H1 (cell line): ENCODE measurements around the gene METRN. TPM values are rescaled to one million over a fixed set of nuclear protein-coding genes. Genes with fewer than 3 reads are reported as not detected.
A peak's percentile ranks its signal among the peaks of the same experiment; 100 is the strongest.

Experiments
- CTCF ChIA-PET: fragments of 300-600 bp; sonication (Branson Sonifier 250); formaldehyde crosslinking; loops from one replicate; lab custom pipeline; 2021; ENCODE audit not compliant: partially characterized antibody; lab: Charles Lee
- POLR2A ChIA-PET: fragments of 300-600 bp; sonication (Branson Sonifier 250); formaldehyde crosslinking; loops from one replicate; lab custom pipeline; 2021; ENCODE audit warnings: inconsistent platforms; ENCODE audit not compliant: partially characterized antibody; lab: Charles Lee
- DNase-seq, 2 experiments: peaks; one replicate each; pipeline versions ENCODE4 v3.0.0 to v3.0.0-alpha.2; 2010 to 2022; ENCODE audit warnings: low spot score in 2 of 2, low read depth in 1 of 2, mixed read lengths in 1 of 2
- FAIRE-seq: peaks from 2 replicates; lab custom pipeline; 2011; peaks lifted over from hg19 to GRCh38; lab: Jason Lieb, UNC
- H2AFZ ChIP-seq: 2 replicates; pipeline ENCODE4 v1.8.1; 2012; ENCODE audit warnings: low read length, inconsistent platforms
- H2AK5ac ChIP-seq: 2 replicates; pipeline ENCODE4 v1.6.1; 2013; ENCODE audit warnings: low read depth, low read length
- H2BK120ac ChIP-seq: replicated peaks from 2 replicates; pipeline ENCODE3; 2013; ENCODE audit warnings: low read depth, low read length, inconsistent platforms
- H2BK12ac ChIP-seq: 2 replicates; pipeline ENCODE4 v1.6.1; 2013; ENCODE audit warnings: low read depth, low read length
- H2BK15ac ChIP-seq: 2 replicates; pipeline ENCODE4 v1.6.1; 2013; ENCODE audit warnings: low read length
- H2BK20ac ChIP-seq: 2 replicates; pipeline ENCODE4 v1.6.1; 2013; ENCODE audit warnings: low read length
- H2BK5ac ChIP-seq: 2 replicates; pipeline ENCODE4 v1.6.1; 2013; ENCODE audit warnings: low read depth, low read length
- H3K14ac ChIP-seq: 2 replicates; pipeline ENCODE4 v1.6.1; 2013; ENCODE audit warnings: inconsistent platforms; ENCODE audit not compliant: insufficient read length
- H3K18ac ChIP-seq: 2 replicates; pipeline ENCODE4 v1.6.1; 2013; ENCODE audit warnings: low read length; ENCODE audit errors: extremely low read depth
- H3K23ac ChIP-seq: 2 replicates; pipeline ENCODE4 v1.6.1; 2013; ENCODE audit warnings: inconsistent platforms; ENCODE audit not compliant: insufficient read length
- H3K23me2 ChIP-seq: 2 replicates; pipeline ENCODE4 v1.6.1; 2013; ENCODE audit warnings: low read depth, low read length
- H3K27ac ChIP-seq: 2 replicates; pipeline ENCODE4 v1.6.1; 2011; ENCODE audit warnings: low read depth, low read length, inconsistent platforms
- H3K27me3 ChIP-seq, 4 experiments: replicated peaks in 1 of 4; 1 replicate in 1 of 4; 2 replicates in 3 of 4; pipeline versions ENCODE4 v1.6.1 to v1.8.1; 2011 to 2013; ENCODE audit warnings: low read length in 3 of 4, mild to moderate bottlenecking in 3 of 4, inconsistent platforms in 2 of 4, mixed read lengths in 2 of 4, moderate library complexity in 1 of 4; ENCODE audit not compliant: control insufficient read depth in 3 of 4, insufficient read depth in 3 of 4; ENCODE audit errors: extremely low read depth in 1 of 4
- H3K36me3 ChIP-seq, 4 experiments: 2 replicates each; pipeline versions ENCODE4 v1.6.1 to v1.8.1; 2011 to 2013; ENCODE audit warnings: mild to moderate bottlenecking in 4 of 4, low read length in 3 of 4, moderate library complexity in 2 of 4, control low read depth in 1 of 4, inconsistent platforms in 1 of 4; ENCODE audit not compliant: insufficient read depth in 4 of 4, control insufficient read depth in 2 of 4
- H3K4ac ChIP-seq: replicated peaks from 2 replicates; pipeline ENCODE3; 2013; ENCODE audit warnings: low read length, low read depth, mixed read lengths, inconsistent platforms; ENCODE audit not compliant: insufficient read length
- H3K4me1 ChIP-seq, 4 experiments: replicated peaks in 1 of 4; 1 replicate in 1 of 4; 2 replicates in 3 of 4; pipeline versions ENCODE4 v1.6.1 to v1.8.1; 2011 to 2013; ENCODE audit warnings: low read length in 3 of 4, inconsistent platforms in 2 of 4, mixed read lengths in 1 of 4; ENCODE audit not compliant: insufficient read depth in 4 of 4, control insufficient read depth in 3 of 4
- H3K4me2 ChIP-seq, 2 experiments: 2 replicates each; pipeline versions ENCODE4 v1.6.1 to v1.8.1; 2011 to 2013; ENCODE audit warnings: low read depth in 2 of 2, low read length in 2 of 2, control low read depth in 1 of 2, inconsistent platforms in 1 of 2, mild to moderate bottlenecking in 1 of 2; ENCODE audit not compliant: insufficient read depth in 1 of 2
- H3K4me3 ChIP-seq, 4 experiments: fragments of 200-600, 300-600 bp in 1 of 4; sonication (generic), shearing (Covaris generic), sonication (Bioruptor Twin) in 1 of 4; 2 replicates each; pipeline versions ENCODE4 v1.5.1 to v1.8.1; 2011 to 2016; ENCODE audit warnings: low read length in 4 of 4, low read depth in 3 of 4, control low read depth in 2 of 4, inconsistent platforms in 2 of 4, mild to moderate bottlenecking in 2 of 4, mixed read lengths in 1 of 4, moderate library complexity in 1 of 4; ENCODE audit not compliant: insufficient read depth in 2 of 4; ENCODE audit errors: extremely low read depth in 1 of 4
- H3K56ac ChIP-seq: replicated peaks from 2 replicates; pipeline ENCODE3; 2013; ENCODE audit warnings: low read depth, mild to moderate bottlenecking, mixed read lengths, low read length, inconsistent platforms; ENCODE audit not compliant: insufficient read length
- H3K79me1 ChIP-seq: 2 replicates; pipeline ENCODE4 v1.6.1; 2013; ENCODE audit warnings: low read depth, low read length, control low read depth
- H3K79me2 ChIP-seq, 2 experiments: 2 replicates each; pipeline versions ENCODE4 v1.6.1 to v1.8.1; 2012 to 2013; ENCODE audit warnings: low read length in 2 of 2, mild to moderate bottlenecking in 2 of 2, inconsistent platforms in 1 of 2; ENCODE audit not compliant: insufficient read depth in 2 of 2, control insufficient read depth in 1 of 2
- H3K9ac ChIP-seq, 4 experiments: replicated peaks in 1 of 4; 1 replicate in 1 of 4; 2 replicates in 3 of 4; pipeline versions ENCODE4 v1.6.1 to v1.8.1; 2011 to 2013; ENCODE audit warnings: low read depth in 3 of 4, low read length in 3 of 4, control low read depth in 2 of 4, mild to moderate bottlenecking in 2 of 4, moderate library complexity in 2 of 4, inconsistent platforms in 1 of 4; ENCODE audit errors: extremely low read depth in 1 of 4
- H3K9me3 ChIP-seq, 2 experiments: 2 replicates each; pipeline versions ENCODE4 v1.6.1 to v1.8.1; 2012 to 2013; ENCODE audit warnings: mild to moderate bottlenecking in 2 of 2, moderate library complexity in 2 of 2, control low read depth in 1 of 2, inconsistent platforms in 1 of 2, low read depth in 1 of 2, low read length in 1 of 2, mixed read lengths in 1 of 2; ENCODE audit not compliant: insufficient read depth in 2 of 2
- H4K20me1 ChIP-seq, 2 experiments: replicated peaks in 1 of 2; 2 replicates each; pipeline versions ENCODE3 to v1.8.1; 2011 to 2013; ENCODE audit warnings: inconsistent platforms in 2 of 2, low read length in 2 of 2, mild to moderate bottlenecking in 1 of 2; ENCODE audit not compliant: insufficient read depth in 2 of 2, control insufficient read depth in 1 of 2
- H4K5ac ChIP-seq: 2 replicates; pipeline ENCODE4 v1.6.1; 2013; ENCODE audit warnings: low read length, low read depth, mixed read lengths, inconsistent platforms; ENCODE audit not compliant: insufficient read length
- H4K8ac ChIP-seq: 2 replicates; pipeline ENCODE4 v1.8.0; 2013; ENCODE audit warnings: mild to moderate bottlenecking, moderate library complexity, low read length, inconsistent platforms; ENCODE audit not compliant: insufficient read depth; ENCODE audit errors: extremely low read depth
- H4K91ac ChIP-seq: replicated peaks from 2 replicates; pipeline ENCODE3; 2013; ENCODE audit warnings: low read length, mixed read lengths, inconsistent platforms; ENCODE audit not compliant: insufficient read length
- SAP30 ChIP-seq: fragments of 300-600 bp; sonication (generic); IDR thresholded peaks from 2 replicates; pipeline ENCODE4 v1.7.1; 2012; ENCODE audit warnings: low read length, moderate library complexity, mild to moderate bottlenecking, inconsistent platforms; ENCODE audit not compliant: insufficient read depth, insufficient replicate concordance
- SP1 ChIP-seq: IDR thresholded peaks from 2 replicates; pipeline ENCODE4 v1.6.1; 2011; ENCODE audit warnings: low read depth, low read length
- TEAD4 ChIP-seq: IDR thresholded peaks from 2 replicates; pipeline ENCODE4 v1.6.1; 2012; ENCODE audit warnings: low read depth, low read length, inconsistent platforms, mixed read lengths
- WGBS, 2 experiments: shearing (Covaris generic) in 1 of 2; methylation state at CpG; one replicate each; pipeline versions ENCODE4 v1.1.6 to v1.1.7; 2013 to 2015; ENCODE audit warnings: low lambda C conversion rate in 2 of 2, mixed read lengths in 2 of 2, inconsistent platforms in 1 of 2, low coverage in 1 of 2, missing lambda C conversion rate in 1 of 2; ENCODE audit not compliant: insufficient replicate concordance in 2 of 2, insufficient coverage in 1 of 2, insufficient read length in 1 of 2; ENCODE audit errors: extremely low coverage in 1 of 2, missing lambda C conversion rate in 1 of 2; 5-methylcytosine and 5-hydroxymethylcytosine counted together
- polyA plus RNA-seq, 7 experiments: library from polyadenylated mRNA; depleted of rRNA in 3 of 7; stranded (reverse) in 5 of 7; unstranded in 2 of 7; fragments of >200 nt in 5 of 7; fragments of 200-250 nt in 2 of 7; gene quantifications; 1 replicate in 5 of 7; 2 replicates in 1 of 7; 4 replicates in 1 of 7; pipeline versions ENCODE4 v1.2.1 to v1.2.3, GENCODE V29; 2011 to 2013; ENCODE audit warnings: missing spikeins in 2 of 7, mixed read lengths in 2 of 7
- total RNA-seq: library from RNA; stranded (reverse); fragmentation: NEBNext Ultra II Directional; extraction: Animal tissue kit (Norgen Biotek cat#: 25700); gene quantifications from 2 replicates; pipeline ENCODE4 v1.2.1, GENCODE V29; 2021

METRN gene
- total and polyA plus RNA-seq, 2 of the 8 experiments (the other 6 are each of a cell fraction or from before 2014, with no cell fraction given): 18.7 to 25.8 TPM

- H3K14ac ChIP-seq: no peak overlapping the region
Observed at GRCh38 chr16:689175-689897, 25.6 kb upstream of the METRN start.

More at GRCh38 chr16:689175-689897, 25.6 kb upstream of the METRN start:
- no peak overlapping the region; the same call in 1 of the 2 replicates for H2BK15ac ChIP-seq
- no peak overlapping the region for H3K4ac ChIP-seq
- no peak overlapping the region for H3K23ac ChIP-seq
- H3K4me2 ChIP-seq: peak overlapping the region; percentile 71 to 97
- H2BK120ac ChIP-seq: no peak overlapping the region
- H2BK5ac ChIP-seq: no peak overlapping the region
- H4K5ac ChIP-seq: no peak overlapping the region
- no peak overlapping the region for H2AK5ac ChIP-seq
- no peak overlapping the region for H4K91ac ChIP-seq
- H3K27ac ChIP-seq: no peak overlapping the region
- CTCF ChIA-PET: interaction anchor here (0.8 to 6.0 kb wide), 6 partner anchors 18 to 1000 kb away, joined by 3 to 75 read pairs (median 4); partner anchors contain the start of genes RHBDL1 and RHOT2
- H2BK20ac ChIP-seq: no peak overlapping the region
- H3K56ac ChIP-seq: no peak overlapping the region
- TF ChIP-seq SAP30: peak; percentile 37
- TF ChIP-seq TEAD4: no peak
- no peak for TF ChIP-seq SP1
- POLR2A ChIA-PET: interaction anchor here (1.2 to 4.1 kb wide), 13 partner anchors 9 to 165 kb away, joined by 3 to 39 read pairs (median 7); partner anchors contain the start of genes ANTKMT, METRN, RHBDL1 and STUB1
- H3K9me3 ChIP-seq: no peaks in the 10 kb centered on the region
- peaks cover 4% of the 10 kb centered on the region for H3K79me1 ChIP-seq
- peaks cover 0 to 16% (median 7%) of the 10 kb centered on the region in 4 experiments; a peak in 5 of 7 replicates for H3K4me1 ChIP-seq
- peaks cover 0 to 14% (median 2%) of the 10 kb centered on the region in 4 experiments; a peak in 3 of 8 replicates for H3K36me3 ChIP-seq
- H3K4me3 ChIP-seq: peak overlapping the region; percentile 76 to 90 (median 82)
- peak overlapping the region; percentile 50; the same call in 1 of the 2 replicates for H2BK12ac ChIP-seq
- no peaks in the 10 kb centered on the region for H3K79me2 ChIP-seq
- H3K18ac ChIP-seq: no peak overlapping the region
- peak overlapping the region; percentile 50 to 70 (median 55); a peak in 6 of 7 replicates for H3K9ac ChIP-seq
- DNase-seq (no peak), FAIRE-seq (no peak)
- H2AFZ ChIP-seq: no peak overlapping the region
- H4K20me1 ChIP-seq: peaks cover 0 to 11% of the 10 kb centered on the region in 2 experiments
- 89% methylated on average over 26 of the region's 26 CpGs; no CpG with 5 or more reads in 1 of the 2 experiments for WGBS, 2 experiments
- H4K8ac ChIP-seq: peak overlapping the region; percentile 94
- peaks cover 0 to 29% (median 13%) of the 10 kb centered on the region in 4 experiments; a peak in 5 of 7 replicates for H3K27me3 ChIP-seq
- peaks cover 12% of the 10 kb centered on the region for H3K23me2 ChIP-seq
